ENCODE results near the gene UNC5C.

The UNC5C gene

DNA sequence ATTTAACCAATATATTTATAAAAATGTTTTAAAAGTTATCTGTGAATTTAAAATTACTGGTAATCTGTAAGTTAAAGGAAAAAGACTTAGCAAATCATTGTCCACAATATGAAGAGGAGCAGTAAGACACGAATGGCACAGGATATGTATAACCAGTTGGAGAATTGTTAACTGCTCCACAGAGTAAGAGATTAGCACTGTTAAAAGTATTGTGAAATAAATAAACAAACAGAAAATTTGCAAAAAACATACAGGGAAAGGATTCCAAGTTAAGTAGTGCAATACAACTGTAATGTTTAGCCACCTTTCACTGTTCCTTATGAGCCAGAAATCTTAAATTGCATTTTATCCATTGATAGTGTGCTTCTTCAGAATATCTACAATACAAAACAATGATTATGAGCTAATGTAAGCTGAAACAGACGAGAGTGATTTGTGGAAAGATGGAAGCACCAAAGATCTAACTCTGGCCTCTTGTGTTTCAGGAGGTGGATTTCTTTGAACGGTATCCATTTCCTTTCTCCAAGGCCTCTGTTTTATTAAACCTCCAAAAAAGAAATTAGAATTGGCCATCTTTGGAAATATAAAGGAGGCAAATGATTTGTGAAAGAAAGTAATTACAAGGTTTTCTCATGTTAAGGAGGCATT, 188.4 kb downstream of the UNC5C start:
- Histone ChIP-seq H3K4me3 (ENCODE audit: low read depth, low read length) (no peak overlapping the region), H3K9me3 (no peaks in the 10 kb centered on the region), H3K27me3 (no peaks in the 10 kb centered on the region), H3K4me1 (peaks cover 16% of the 10 kb centered on the region), H3K36me3 (peaks cover 34% of the 10 kb centered on the region)
- TF ChIP-seq, protein P1, sequence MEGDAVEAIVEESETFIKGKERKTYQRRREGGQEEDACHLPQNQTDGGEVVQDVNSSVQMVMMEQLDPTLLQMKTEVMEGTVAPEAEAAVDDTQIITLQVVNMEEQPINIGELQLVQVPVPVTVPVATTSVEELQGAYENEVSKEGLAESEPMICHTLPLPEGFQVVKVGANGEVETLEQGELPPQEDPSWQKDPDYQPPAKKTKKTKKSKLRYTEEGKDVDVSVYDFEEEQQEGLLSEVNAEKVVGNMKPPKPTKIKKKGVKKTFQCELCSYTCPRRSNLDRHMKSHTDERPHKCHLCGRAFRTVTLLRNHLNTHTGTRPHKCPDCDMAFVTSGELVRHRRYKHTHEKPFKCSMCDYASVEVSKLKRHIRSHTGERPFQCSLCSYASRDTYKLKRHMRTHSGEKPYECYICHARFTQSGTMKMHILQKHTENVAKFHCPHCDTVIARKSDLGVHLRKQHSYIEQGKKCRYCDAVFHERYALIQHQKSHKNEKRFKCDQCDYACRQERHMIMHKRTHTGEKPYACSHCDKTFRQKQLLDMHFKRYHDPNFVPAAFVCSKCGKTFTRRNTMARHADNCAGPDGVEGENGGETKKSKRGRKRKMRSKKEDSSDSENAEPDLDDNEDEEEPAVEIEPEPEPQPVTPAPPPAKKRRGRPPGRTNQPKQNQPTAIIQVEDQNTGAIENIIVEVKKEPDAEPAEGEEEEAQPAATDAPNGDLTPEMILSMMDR (IDR thresholded peaks at IDR 0.05; ENCODE audit: low read depth, low read length), result no peak
- no peak for DNase-seq

DNA sequence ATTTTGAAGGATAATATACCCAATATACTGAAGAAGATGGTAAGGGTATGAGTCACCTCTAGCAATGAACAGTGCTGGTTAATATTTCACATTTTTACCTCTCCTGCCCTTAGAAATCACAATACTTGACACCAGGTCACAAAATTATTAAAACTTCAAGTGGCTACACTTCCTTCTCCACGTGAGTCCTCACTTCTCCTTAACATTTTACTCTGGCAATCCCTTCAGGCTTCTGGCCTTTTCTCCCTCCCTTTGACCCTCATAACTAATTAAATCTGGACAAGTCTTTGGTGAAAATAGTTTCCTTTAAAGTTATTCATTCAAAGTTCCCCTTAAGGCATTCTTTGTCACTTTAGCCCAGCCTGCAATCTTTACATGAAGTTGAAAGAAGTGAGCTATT, 190.4 kb downstream of the UNC5C start:
- Histone ChIP-seq H3K36me3 (peaks cover 43% of the 10 kb centered on the region), H3K4me3 (ENCODE audit: low read depth, low read length) (no peak overlapping the region), H3K4me1 (peaks cover 10% of the 10 kb centered on the region), H3K9me3 (no peaks in the 10 kb centered on the region), H3K27me3 (no peaks in the 10 kb centered on the region)
- TF ChIP-seq, protein P1 (IDR thresholded peaks at IDR 0.05; ENCODE audit: low read depth, low read length), result no peak
- no peak for DNase-seq

DNA sequence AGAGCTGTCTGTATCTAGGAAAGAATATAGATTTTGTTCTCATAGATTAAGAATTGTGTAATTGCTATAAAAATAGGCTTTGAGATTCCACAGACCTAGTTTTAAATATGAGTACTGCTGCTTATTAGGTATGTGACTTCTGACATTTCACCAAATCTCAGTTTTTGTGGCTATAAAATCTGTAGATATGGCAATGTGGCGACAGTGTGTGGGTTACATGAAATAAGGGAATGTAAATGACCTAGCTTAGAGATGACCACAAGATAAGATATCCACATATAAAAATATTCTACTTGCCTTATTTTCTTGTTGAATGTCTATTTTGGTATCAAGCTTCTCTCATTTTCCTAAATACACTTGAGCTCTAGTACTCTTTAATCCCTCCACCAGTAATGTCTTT, 193.8 kb downstream of the UNC5C start:
- Histone ChIP-seq H3K4me1 (no peaks in the 10 kb centered on the region), H3K27me3 (no peaks in the 10 kb centered on the region), H3K9me3 (no peaks in the 10 kb centered on the region), H3K4me3 (ENCODE audit: low read depth, low read length) (no peak overlapping the region), H3K36me3 (peaks cover 29% of the 10 kb centered on the region)
- no peak for DNase-seq
- TF ChIP-seq, protein P1 (IDR thresholded peaks at IDR 0.05; ENCODE audit: low read depth, low read length), result no peak

DNA sequence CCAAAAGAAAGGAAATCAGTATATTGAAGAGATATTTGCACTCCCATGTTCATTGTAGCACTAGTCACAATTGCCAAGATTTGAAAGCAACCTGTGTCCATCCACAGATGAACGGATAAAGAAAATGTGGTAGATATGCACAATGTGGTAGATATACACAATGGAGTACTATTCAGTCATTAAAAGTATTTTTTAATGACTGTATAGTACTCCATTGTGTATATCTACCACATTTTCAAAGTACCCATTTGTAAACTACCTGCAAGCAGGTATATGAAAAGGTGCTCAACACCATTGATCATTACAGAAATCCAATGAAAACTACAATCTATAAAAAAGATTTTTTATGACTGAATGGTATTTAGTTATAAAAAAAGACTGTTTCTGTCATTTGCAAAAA, 200.4 kb downstream of the UNC5C start:
- Histone ChIP-seq H3K27me3 (no peaks in the 10 kb centered on the region), H3K4me1 (peaks cover 3% of the 10 kb centered on the region), H3K4me3 (ENCODE audit: low read depth, low read length) (no peak overlapping the region), H3K36me3 (peaks cover 10% of the 10 kb centered on the region), H3K9me3 (0 out of 2 replicates have a peak, but pooled peaks cover 4% of the 10 kb centered on the region)
- TF ChIP-seq, protein P1 (IDR thresholded peaks at IDR 0.05; ENCODE audit: low read depth, low read length), result no peak
- no peak for DNase-seq

DNA sequence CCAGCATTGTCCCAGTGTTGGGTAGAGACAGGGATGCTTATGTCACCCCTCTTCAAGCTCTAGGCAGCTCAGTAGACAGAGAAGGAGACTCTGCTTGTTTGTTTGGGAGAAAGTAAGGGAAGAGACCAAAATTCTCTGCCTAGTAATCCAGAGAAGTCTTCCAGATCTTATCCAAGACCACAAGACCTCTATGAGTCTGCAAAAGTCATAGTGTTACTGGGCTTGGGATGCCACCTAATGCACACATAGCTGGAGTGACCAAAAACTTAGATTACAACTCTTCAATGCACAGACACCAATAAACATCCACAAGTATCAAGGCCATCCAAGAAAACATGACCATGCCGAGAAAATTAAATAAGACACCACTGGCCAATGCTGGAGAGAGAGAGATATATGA, 205.5 kb downstream of the UNC5C start:
- H3K9me3 ChIP-seq, result 0 out of 2 replicates have a peak, but pooled peaks cover 4% of the 10 kb centered on the region
- TF ChIP-seq, protein P1 (IDR thresholded peaks at IDR 0.05; ENCODE audit: low read depth, low read length), result no peak
- H3K4me1 ChIP-seq, result peaks cover 3% of the 10 kb centered on the region
- H3K36me3 ChIP-seq, result peaks cover 21% of the 10 kb centered on the region
- no peak overlapping the region for H3K4me3 ChIP-seq (ENCODE audit: low read depth, low read length)
- no peak for DNase-seq
- H3K27me3 ChIP-seq, result no peaks in the 10 kb centered on the region

DNA sequence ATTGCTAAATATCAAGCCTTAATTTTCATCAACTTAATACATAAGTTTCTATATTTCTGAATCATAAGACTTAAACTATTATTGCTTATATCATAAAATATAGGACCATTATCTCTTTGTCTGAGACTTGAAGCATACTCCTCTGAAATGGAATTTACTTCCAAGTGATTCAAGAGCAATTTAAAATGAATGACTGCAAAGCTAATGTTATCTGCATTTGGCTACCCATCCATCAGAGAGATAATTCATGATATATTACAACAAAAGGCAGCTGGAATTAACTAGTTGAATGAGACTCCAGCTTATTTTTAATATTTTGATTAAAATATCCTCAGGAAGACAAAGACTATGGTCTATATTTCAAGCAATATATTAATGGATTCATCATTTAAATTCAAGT, 208.6 kb downstream of the UNC5C start:
- Histone ChIP-seq H3K4me1 (peaks cover 3% of the 10 kb centered on the region), H3K27me3 (no peaks in the 10 kb centered on the region), H3K4me3 (ENCODE audit: low read depth, low read length) (no peak overlapping the region), H3K36me3 (peaks cover 25% of the 10 kb centered on the region), H3K9me3 (no peaks in the 10 kb centered on the region)
- TF ChIP-seq, protein P1 (IDR thresholded peaks at IDR 0.05; ENCODE audit: low read depth, low read length), result no peak
- no peak for DNase-seq

Data from BE2C (cell line).